Posterior vena cava (tissue), 2 donors: ENCODE results near the gene PPP1R26. TPM values are rescaled to one million over a fixed set of nuclear protein-coding genes. Genes with fewer than 3 reads are reported as not detected.
"Not testable (repeated sequence)": the region's sequence is repeated elsewhere in the genome, so short reads cannot be mapped to it uniquely, and the experiment has no call there.

ENCODE experiments used
- DNase-seq: peaks from one replicate; pipeline ENCODE4 v3.0.0-alpha.2; 2020; ENCODE audit warnings: low spot score
- intact Hi-C, 2 donors: fragments of 100-400 bp; cut with DNase I; formaldehyde crosslinking; loops; one replicate each; pipeline versions ENCODE4 v1.14.1 to v1.14.2; 2022 to 2023
- long read RNA-seq, 2 donors: library from polyadenylated mRNA; unstranded; transcript quantifications; one replicate each; pipeline ENCODE4 v2.0.0, GENCODE V29; 2020 to 2021
- total RNA-seq, 2 donors: library from RNA; stranded (reverse); fragmentation: NEBNext Ultra II Directional; extraction: Animal tissue kit (Norgen Biotek cat#: 25700); gene quantifications; one replicate each; pipeline ENCODE4 v1.2.1, GENCODE V29; 2021
- donor health status: DM: yes; HTN: yes; CAD: no.
- donor health status: DM: yes; HTN: yes; CAD: no.

PPP1R26 gene, protein sequence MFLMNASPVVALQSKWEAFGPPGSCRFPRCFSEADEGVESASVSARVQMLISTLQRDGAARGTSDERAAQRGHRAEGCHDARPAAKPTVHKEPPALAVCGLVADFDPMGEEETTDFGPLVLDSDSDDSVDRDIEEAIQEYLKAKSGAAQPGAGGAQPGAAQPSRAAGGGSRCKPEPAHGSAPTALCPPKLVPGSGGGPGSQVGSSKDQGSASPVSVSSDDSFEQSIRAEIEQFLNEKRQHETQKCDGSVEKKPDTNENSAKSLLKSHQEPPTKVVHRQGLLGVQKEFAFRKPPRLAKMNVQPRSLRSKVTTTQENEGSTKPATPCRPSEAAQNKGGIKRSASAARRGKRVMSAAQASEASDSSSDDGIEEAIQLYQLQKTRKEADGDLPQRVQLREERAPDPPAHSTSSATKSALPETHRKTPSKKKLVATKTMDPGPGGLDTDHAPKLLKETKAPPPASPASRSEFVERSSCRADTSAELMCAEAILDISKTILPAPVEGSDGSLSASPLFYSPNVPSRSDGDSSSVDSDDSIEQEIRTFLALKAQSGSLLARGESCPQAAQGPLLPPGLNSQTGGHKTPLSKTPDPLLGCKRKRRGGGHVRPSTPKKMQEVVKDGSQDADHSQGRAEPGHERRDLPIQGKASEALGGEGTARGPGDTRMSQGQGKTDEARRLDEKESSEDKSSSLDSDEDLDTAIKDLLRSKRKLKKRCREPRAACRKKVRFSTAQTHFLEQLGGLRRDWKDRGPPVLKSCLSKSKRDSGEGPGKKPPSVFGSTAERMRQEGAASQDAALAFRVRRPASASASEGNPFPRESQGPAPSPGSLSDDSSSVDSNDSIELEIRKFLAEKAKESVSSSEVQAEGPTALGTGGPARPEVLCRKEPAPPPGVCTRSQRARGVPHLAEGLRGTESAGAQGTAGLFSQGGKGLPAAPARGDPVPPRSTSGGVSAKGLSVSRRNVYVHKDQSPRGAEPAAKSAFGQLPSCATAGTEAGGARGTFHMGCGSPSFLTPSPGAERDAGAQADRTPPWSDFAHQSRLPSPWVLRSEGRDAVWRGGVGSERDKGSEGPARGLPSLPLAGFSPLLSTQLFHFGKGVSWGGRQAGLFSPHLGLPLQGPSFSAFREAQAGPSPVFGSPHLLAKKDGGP (N-terminal part only)
- 1 to 10 TPM; 8.0 to 8.9 TPM for total RNA-seq
- long read RNA-seq, donor 1, full-length matches to known transcripts = 7 of 7 reads
- long read RNA-seq, donor 1, partial matches to known transcripts = 0 of 7 reads
- long read RNA-seq, donor 1, other reads (novel, unspliced or antisense) = 0 of 7 reads
- long read RNA-seq, donor 2, full-length matches to known transcripts = 15 of 15 reads
- long read RNA-seq, donor 2, partial matches to known transcripts = 0 of 15 reads
- long read RNA-seq, donor 2, other reads (novel, unspliced or antisense) = 0 of 15 reads

DNA sequence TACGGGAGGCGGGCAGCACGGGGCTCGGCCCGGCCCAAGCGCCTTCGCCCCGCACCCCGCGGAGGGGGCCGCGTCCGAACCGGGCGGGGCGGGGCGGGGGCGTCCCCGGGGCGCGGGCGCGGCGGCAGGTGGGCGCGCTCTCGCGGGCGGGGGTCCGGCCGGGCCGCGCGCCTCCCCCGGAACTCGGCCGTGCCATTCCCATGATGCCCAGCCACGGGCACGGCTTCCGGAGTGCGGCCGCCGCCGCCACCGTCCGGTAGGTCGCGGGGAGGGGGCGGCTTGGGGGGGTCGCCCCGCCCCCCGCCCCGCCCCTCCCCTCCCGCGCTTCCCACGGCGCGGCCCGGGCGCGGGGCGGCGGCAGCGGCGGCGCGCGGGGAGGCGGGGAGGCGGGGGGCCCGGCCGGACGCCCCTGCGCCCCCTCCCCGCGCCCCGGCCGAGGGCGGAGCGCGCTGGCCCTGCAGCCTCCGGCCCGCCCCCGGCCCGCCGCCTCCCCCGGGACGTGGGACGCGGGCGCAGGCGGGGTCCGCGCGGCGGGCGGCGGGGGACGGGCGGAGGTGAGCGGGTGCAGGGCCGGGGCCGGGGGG lies at the start of gene PPP1R26:
Gene PPP1R26 (plus strand): TSS at position 314 of the 584 bp plus-strand sequence. CDS start 4,729 bp downstream, outside the sequence.
- no peak for DNase-seq
- intact Hi-C loops = no loop called here

DNA sequence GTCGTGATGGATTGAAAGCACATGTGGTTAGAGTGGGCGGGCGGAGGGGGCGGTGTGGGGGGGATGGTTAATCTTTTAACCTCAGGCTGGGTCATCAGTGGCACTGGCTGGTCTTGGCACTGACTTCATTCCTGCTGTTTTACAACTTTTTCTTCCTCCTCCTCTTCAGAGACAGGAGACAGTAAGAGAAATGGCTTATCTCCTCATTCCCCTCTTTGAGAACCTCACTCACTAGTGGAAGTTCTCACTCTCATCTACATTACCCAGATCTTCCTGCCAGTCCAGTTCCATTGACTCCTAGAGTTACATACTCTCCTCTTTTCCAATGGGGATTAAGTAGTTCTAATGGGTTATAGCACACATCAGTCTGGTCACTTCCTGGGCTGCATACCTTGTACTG lies 42.3 kb upstream of the PPP1R26 start:
- intact Hi-C loops = no loop called here
- DNase-seq = no peak

DNA sequence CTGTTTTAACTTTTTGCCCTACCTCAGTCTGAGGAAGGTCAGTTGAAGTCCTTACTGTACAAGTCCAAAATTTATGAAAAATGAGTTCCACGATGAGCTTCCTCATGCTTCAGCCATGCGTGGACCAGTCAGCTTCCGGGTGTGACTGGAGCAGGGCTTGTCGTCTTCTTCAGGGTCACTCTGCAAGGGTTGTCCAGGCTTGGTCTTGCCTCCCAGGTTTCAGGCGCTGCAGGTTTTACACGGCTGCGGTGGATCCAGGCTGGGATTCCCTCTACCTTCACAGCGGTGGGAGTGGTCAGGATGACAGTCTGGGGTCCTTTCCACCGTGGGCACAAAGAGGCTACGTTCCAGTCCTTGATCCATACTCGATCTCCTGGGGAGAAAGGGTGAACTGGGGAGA lies 41.9 kb upstream of the PPP1R26 start:
- intact Hi-C loops = not testable (repeated sequence)
- DNase-seq = peak; percentile 31

DNA sequence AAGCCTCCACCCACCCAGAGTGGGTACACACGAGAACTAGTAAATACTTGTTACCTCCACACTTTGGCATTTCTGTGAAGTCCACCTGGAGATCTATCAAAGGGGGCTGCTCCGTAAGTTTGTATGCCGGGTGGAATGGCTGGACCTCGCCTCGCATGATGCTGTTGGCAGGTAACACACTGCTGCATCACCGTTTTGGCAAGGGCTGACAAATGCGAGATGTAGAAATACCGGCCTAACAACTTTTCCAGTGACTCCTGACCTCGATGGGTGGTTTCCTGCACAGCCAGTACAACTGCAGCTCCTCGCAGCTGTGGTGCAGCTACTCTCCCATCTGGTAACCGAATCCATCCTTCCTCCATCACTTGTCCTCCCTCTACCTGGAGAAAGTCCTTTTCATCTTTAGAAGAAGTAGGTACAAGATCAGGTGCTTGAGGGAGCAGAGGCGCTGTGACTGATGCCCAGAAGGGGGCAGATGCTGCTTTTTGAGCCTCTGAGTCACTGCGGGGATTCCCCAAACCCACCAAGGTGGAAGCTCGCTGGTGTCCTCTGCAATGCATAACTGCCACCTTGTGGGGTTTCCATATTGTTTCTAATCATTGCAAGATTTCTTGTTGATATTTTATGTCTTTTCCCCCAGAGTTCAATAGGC lies 40.9 kb upstream of the PPP1R26 start:
- intact Hi-C loops = not testable (repeated sequence)
- DNase-seq = peak; percentile 54

DNA sequence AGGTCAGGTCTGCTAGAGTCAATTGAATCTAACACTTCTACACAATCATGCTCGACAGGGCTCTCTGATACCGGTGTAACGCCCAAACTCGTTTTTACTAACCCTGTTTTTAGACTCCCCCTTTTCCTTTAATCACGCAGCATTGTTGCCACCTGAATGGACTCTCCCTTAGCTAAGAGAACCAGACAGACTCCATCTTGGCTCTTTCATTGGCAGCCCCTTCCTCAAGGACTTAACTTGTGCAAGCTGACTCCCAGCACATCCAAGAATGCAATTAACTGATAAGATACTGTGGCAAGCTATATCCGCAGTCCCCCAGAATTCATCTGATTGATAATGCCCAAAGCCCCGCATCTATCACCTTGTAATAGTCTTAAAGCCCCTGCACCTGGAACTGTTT lies 40.1 kb upstream of the PPP1R26 start:
- intact Hi-C loops, DNase-seq: not testable (repeated sequence)

DNA sequence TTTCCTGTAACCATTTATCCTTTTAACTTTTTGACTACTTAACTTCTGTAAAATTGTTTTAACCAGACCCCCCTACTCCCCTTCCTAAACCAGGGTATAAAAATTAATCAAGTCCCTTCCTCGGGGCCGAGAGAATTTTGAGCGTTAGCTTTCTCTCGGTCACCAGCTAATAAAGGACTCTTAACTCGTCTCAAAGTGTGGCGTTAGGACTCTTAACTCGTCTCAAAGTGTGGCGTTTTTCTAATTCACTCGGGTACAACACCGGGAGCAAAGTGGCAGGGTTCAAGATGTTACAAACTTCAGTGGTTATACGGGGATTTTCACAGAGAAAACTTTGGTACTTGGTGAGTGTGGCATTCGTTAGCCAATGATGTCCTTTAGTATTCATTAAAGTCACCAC lies 39.7 kb upstream of the PPP1R26 start:
- intact Hi-C loops = no loop called here
- DNase-seq = no peak

DNA sequence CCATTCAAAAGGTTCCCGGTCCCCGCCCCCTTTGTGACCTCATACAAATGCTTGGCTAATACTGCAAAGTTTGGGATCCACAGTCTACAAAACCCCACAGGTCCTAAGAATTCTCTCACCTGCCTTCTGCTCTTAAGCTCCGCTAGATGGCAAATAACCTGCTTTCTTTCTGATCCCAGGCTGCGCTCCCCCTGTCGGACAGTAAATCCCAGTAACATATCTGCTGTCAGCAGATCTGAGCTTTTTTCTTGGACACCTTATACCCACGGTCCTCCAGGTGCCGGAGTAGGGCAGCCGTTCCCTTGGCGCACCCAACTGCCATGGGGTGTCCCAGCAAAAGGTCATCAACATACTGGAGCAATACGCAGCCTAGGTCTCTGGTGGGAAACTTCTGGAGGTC lies 39.0 kb upstream of the PPP1R26 start:
- peak; percentile 41 for DNase-seq
- intact Hi-C loops = no loop called here

DNA sequence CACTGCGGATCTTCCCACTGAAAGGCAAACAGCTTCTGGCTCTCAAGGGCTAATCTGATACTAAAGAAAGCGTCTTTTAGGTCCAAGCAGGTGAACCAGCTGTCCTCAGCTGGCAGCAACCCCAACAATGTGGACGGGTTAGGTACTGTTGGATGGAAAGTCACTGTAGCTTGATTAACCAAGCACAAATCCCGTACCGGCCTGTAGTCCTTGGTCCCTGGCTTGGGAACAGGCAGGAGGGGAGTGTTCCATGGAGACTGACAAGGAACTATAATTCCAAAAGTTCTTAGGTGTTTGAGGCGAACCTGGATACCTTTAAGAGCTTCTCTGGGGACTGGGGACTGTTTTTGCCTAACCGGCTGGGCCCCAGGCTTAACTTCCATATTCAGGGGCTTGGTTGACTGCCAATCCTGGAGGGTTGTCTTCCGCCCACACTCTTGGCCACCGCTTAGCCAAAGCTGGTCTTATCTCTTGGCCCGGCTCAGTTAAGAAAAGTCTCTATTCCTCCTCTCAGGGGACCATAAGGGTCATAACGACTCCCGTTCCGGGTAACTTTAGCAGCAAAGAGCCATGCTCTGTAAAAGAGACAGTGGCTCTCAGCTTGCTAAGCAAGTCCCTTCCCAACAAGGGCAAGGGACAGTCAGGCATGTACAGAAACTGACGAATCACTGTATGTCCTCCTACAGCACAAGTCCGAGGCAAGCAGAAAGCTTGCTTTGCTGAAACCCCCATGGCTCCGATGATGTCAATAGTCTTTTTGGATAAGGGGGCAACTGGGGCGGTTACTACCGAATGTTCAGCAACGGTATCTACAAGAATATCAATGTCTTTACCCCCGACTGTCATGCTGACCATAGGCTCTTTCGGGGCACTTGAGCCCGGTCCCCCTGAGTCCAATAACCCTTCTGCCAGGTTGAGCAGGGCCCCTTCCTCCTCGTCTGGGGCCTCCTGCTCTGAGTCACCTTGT lies 38.2 kb upstream of the PPP1R26 start:
- DNase-seq = peak; percentile 74
- intact Hi-C loops = not testable (repeated sequence)

DNA sequence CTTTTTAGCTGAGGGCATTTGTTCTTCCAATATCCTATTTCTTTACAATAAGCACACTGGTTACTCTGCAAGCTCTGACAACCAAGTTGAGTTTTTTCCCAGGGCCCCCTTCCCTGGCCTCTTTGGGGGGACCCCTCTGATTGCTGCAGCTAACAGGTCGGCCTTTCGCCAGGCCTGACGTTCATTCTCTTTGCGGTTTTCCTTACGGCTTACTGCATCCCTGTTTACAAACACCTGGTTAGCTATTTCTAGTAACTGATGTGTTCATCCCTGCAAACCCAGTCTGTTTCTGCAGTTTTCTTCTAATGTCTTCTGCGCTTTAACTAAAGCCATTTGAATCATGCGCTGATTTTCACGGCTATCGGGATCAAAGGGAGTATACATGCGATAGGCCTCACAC lies 37.5 kb upstream of the PPP1R26 start:
- intact Hi-C loops = no loop called here
- no peak for DNase-seq

DNA sequence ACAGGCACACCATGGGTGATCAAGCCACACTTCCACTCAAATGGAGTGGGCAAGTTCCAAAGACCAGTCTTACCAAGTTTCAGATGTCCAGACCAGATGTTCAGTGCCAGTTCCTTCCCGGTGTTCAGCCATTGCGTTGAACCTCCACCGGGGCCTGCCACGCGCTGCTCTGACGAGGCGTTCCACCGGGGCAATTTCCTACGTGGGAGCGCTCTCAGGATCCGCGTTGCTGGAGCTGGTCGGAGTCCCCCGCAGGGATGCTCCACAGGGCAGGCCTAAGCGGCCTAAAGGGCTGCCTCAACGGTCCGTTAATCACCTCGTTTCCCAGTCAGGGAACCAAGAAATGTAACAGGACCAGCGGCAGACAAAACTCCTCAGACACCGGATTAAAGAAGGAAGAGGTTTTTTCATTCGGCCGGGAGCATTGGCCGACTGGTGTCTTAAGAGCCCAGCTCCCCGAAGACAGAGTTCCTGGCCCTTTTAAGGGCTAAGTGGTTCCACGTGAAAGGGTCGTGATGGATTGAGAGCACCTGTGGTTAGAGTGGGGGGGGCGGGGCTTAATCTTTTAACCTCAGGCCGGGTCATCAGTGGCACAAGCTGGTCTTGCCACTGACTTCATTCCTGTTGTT lies 35.7 kb upstream of the PPP1R26 start:
- intact Hi-C loops = no loop called here
- DNase-seq = no peak

DNA sequence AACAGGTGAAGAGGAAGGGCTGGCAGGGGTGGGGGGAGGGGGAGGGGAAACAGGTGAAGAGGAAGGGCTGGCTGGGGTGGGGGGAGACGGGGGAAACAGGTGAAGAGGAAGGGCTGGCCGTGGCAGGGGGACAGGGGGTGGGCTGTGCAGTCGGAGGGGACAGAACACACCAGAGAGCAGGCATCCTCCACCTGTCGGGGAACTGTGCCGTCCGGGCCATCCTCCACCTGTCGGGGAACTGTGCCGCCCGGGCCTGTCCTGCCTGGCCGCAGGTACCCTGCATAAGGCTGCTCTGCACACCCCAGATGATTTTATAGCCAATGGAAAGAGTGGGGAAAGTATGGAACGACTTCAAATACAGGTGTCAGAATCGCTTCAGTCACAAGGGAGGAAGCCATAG lies 32.5 kb upstream of the PPP1R26 start:
- no peak for DNase-seq
- intact Hi-C loops = no loop called here

DNA sequence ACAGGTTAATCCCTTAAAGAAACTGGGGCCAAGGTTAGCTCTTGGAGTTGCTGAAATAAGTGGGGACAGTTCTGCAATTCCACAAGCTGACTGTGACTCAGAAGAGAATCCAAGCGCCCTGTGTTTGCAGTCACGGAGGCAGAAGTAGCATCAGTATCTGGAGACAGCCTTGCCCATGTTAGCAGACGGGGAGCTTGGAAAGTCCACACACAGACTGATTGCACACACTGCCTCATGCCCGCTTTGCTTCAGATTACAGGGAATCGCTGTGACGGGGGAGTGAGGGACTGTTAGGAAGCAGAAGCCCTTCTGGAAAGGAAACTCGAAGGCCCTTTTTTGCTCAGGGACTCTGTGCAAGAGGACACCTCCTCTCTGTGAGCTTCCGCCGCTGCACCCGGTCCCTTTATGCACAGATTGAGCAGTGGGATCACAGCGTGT lies 30.9 kb upstream of the PPP1R26 start:
- intact Hi-C loops = no loop called here
- DNase-seq = no peak

DNA sequence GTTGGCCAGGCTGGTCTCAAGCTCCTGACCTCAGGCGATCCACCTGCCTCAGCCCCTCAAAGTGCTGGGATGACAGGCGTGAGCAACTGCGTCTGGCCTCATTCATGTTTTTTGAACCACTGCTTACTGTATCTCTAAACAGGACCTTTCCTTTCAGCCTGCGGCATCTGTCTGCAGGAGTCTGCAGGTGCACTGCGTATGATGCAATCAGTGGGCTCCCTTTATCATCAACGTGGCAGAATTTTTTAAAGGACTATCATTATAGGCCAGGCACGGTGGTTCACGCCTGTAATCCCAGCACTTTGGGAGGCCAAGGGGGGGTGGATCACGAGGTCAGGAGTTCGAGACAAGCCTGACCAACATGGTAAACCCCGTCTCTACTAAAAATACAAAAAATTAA lies 30.1 kb upstream of the PPP1R26 start:
- intact Hi-C loops, DNase-seq: not testable (repeated sequence)

DNA sequence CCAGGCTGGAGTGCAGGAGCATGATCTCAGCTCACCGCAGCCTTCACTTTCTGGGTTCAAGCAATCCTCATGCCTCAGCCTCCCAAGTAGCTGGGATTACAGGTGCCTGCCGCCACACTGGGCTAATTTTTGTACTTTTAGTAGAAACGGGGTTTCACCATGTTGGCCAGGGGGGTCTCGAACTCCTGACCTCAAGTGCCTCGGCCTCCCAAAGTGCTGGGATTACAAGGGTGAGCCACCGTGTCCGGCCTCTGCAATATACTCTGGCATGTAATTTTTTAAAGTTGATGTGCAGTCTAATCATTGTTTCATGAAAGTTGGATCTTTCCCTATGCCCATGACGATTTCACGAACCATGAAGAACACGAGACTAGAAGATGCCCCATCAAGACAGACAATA lies 28.6 kb upstream of the PPP1R26 start:
- intact Hi-C loops = no loop called here

DNA sequence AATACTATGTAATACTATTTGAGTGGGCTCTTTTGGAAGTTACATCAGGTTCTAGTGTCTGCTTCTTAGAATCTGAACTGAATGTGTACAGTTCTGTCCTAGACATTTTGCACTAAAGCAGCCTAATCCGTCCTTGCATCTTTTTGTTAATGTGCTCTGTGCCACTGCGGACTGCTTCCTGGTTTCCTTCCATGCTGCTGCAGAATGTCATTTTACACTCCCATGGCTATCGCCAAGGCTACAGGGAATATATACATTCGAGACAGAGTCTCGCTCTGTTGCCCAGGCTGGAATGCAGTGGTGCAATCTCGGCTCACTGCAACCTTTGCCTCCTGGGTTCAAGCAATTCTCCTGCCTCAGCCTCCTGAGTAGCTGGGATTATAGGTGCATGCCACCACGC lies 27.7 kb upstream of the PPP1R26 start:
- intact Hi-C loops, DNase-seq: not testable (repeated sequence)

More for the DNA sequence above, 28.6 kb upstream of the PPP1R26 start:
- DNase-seq = no peak

DNA sequence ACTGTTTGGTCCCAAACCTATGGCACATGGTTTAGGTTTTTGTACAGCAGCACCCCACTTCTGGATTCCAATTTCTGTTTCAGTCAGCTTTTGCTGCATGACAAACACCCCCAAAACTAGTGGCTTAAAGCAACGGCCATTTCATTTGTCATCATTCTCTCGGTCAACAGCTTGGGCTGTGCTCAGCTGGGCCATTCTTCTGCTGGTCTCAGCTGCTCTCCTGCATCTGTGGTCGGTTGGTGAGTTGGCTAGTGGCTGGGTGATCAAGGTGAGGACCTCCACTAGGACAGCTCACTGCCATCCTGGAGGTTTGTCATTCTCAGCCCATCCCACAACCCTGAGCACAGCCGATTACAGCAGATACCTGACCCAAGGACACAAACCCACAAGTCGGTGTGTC lies 24.8 kb upstream of the PPP1R26 start:
- peak; percentile 26 for DNase-seq

More for the DNA sequence above, 24.8 kb upstream of the PPP1R26 start:
- intact Hi-C loops = no loop called here
